Measurements from ENCODE around the gene CDAN1. TPM values are rescaled to one million over a fixed set of nuclear protein-coding genes. Genes with fewer than 3 reads are reported as not detected.

Gene CDAN1, protein sequence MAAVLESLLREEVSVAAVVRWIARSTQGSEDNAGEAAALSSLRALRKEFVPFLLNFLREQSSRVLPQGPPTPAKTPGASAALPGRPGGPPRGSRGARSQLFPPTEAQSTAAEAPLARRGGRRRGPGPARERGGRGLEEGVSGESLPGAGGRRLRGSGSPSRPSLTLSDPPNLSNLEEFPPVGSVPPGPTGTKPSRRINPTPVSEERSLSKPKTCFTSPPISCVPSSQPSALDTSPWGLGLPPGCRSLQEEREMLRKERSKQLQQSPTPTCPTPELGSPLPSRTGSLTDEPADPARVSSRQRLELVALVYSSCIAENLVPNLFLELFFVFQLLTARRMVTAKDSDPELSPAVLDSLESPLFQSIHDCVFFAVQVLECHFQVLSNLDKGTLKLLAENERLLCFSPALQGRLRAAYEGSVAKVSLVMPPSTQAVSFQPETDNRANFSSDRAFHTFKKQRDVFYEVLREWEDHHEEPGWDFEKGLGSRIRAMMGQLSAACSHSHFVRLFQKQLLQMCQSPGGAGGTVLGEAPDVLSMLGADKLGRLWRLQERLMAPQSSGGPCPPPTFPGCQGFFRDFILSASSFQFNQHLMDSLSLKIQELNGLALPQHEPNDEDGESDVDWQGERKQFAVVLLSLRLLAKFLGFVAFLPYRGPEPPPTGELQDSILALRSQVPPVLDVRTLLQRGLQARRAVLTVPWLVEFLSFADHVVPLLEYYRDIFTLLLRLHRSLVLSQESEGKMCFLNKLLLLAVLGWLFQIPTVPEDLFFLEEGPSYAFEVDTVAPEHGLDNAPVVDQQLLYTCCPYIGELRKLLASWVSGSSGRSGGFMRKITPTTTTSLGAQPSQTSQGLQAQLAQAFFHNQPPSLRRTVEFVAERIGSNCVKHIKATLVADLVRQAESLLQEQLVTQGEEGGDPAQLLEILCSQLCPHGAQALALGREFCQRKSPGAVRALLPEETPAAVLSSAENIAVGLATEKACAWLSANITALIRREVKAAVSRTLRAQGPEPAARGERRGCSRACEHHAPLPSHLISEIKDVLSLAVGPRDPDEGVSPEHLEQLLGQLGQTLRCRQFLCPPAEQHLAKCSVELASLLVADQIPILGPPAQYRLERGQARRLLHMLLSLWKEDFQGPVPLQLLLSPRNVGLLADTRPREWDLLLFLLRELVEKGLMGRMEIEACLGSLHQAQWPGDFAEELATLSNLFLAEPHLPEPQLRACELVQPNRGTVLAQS
- 32.8 to 39.6 TPM (median 36.8 TPM) in 3 replicates for total RNA-seq

DNA sequence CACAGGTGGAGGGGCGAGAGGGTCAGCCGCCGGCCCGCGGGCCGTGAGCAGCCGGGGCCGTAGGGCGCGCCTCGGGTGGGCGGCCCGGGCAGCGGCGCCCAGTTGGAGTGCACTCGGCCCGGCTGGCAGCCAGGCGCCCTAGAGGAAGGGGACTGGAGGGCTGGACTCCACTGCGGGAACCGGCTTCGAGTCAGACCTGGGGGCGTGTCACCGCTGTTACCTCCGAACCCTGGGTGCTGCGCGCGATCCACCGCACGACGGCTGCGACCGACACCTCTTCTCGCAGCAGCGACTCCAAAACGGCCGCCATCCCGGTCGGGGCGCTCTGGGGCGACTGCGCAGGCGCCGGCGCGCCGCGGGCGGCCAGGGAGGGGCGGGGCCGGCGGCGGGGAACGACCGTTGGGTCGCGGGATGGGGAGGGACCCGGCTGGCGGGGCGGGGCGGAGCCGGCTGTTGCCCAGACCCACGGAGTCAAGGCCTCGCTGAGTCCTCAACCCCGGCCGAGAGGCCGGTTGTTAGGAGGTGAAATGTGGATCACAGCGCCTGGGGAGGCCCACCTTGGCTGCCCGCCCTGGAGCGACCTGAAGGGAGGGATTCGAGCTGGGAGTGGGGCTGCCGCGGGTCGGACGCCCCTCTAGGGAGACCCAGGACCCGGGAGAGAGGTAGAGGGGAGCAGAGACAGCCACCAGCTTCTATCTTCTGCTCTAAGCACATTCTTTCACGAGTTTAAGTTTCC lies at the start of gene CDAN1:
Gene CDAN1 (minus strand): TSS at position 336 of the 736 bp plus-strand sequence. CDS start 26 bp downstream, at position 310.
- Mint-ChIP-seq H3K9me3 (no peaks in the 10 kb centered on the region), H3K27me3 (ENCODE audit: low read depth) (no peaks in the 10 kb centered on the region), H3K4me1 (peaks cover 23% of the 10 kb centered on the region), H3K27ac (peak within 1 kb of the TSS; percentile 89), H3K4me3 (peak within 1 kb of the TSS; percentile 76), H3K36me3 (peaks cover 15% of the 10 kb centered on the region)
- TF ChIP-seq, protein P1, sequence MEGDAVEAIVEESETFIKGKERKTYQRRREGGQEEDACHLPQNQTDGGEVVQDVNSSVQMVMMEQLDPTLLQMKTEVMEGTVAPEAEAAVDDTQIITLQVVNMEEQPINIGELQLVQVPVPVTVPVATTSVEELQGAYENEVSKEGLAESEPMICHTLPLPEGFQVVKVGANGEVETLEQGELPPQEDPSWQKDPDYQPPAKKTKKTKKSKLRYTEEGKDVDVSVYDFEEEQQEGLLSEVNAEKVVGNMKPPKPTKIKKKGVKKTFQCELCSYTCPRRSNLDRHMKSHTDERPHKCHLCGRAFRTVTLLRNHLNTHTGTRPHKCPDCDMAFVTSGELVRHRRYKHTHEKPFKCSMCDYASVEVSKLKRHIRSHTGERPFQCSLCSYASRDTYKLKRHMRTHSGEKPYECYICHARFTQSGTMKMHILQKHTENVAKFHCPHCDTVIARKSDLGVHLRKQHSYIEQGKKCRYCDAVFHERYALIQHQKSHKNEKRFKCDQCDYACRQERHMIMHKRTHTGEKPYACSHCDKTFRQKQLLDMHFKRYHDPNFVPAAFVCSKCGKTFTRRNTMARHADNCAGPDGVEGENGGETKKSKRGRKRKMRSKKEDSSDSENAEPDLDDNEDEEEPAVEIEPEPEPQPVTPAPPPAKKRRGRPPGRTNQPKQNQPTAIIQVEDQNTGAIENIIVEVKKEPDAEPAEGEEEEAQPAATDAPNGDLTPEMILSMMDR (IDR thresholded peaks at IDR 0.05; ENCODE audit: unreplicated experiment), result no peak
- peak; percentile 86 to 92 for DNase-seq (ENCODE audit: low spot score in 2 of 2, unreplicated experiment in 2 of 2)

DNA sequence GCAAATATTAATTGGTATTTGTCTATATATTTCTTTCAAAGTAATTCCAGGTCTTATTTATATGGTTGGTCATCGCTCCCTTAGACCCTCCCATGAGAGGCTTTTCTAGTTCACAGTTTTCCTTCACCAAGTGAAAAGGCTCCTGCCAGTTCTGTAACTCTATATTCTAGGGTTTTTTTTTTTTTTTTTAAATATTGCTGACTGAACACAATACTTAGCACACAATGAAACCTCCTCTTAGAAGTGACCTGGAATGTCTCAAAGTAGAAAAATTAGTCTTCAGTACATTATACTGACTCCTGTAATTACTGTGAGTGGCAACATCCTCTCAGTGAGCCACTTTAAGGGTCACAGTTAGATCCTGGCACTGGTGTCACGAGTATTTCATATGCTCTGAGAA lies 48.6 kb upstream of the CDAN1 start:
- H3K27ac Mint-ChIP-seq, result no peak overlapping the region
- peaks cover 21% of the 10 kb centered on the region for H3K36me3 Mint-ChIP-seq

DNA sequence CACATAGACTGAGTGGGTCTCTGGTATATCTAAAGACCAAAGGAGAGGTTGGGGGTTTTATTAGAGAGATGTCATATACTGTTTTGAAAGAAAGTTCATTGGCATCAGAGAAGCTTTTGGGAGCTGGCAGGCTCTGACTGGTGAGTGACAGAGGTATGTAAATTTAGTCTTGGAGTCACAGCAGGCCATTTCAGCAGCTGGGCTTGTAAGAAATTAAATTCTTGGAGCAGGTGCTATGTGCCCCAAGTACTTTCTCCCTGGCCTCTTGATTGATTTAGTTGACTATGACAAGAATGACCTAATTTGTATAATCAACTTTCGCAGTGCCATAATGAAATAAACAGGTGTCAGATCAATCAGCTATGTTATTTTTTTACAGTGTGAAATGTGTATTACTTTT lies 47.8 kb upstream of the CDAN1 start:
- TF ChIP-seq, protein P1 (IDR thresholded peaks at IDR 0.05; ENCODE audit: unreplicated experiment), result no peak
- Mint-ChIP-seq H3K9me3 (peaks cover 4% of the 10 kb centered on the region), H3K36me3 (peaks cover 23% of the 10 kb centered on the region), H3K27ac (no peak overlapping the region), H3K4me3 (no peak overlapping the region), H3K27me3 (ENCODE audit: low read depth) (no peaks in the 10 kb centered on the region), H3K4me1 (no peaks in the 10 kb centered on the region)
- DNase-seq (ENCODE audit: low spot score in 2 of 2, unreplicated experiment in 2 of 2), result no peak

More for the DNA sequence above, 48.6 kb upstream of the CDAN1 start:
- no peak for DNase-seq (ENCODE audit: low spot score in 2 of 2, unreplicated experiment in 2 of 2)
- Mint-ChIP-seq H3K4me3 (no peak overlapping the region), H3K27me3 (ENCODE audit: low read depth) (no peaks in the 10 kb centered on the region), H3K9me3 (peaks cover 4% of the 10 kb centered on the region), H3K4me1 (no peaks in the 10 kb centered on the region)
- TF ChIP-seq, protein P1 (IDR thresholded peaks at IDR 0.05; ENCODE audit: unreplicated experiment), result no peak

DNA sequence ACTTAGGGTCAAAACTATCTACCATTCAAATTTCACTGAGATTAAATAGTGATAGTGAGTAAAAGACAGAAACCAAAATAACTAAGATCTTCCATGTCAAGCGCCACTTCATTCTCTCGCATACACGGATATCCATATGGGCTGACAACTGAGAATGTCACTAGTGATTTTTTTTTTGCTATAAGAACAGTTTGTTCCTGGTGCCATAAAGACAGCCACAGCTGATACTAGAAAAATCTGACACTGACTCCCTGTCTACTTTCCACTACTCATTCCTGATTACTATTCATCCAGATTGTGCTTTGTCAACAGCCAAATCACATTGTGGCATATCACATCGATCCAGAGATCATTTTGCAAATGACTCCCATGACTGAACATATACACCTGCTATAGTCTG lies 45.8 kb upstream of the CDAN1 start:
- H3K4me1 Mint-ChIP-seq, result no peaks in the 10 kb centered on the region
- H3K4me3 Mint-ChIP-seq, result no peak overlapping the region
- no peaks in the 10 kb centered on the region for H3K27me3 Mint-ChIP-seq (ENCODE audit: low read depth)
- TF ChIP-seq, protein P1 (IDR thresholded peaks at IDR 0.05; ENCODE audit: unreplicated experiment), result no peak
- H3K9me3 Mint-ChIP-seq, result peaks cover 4% of the 10 kb centered on the region
- peaks cover 23% of the 10 kb centered on the region for H3K36me3 Mint-ChIP-seq
- no peak for DNase-seq (ENCODE audit: low spot score in 2 of 2, unreplicated experiment in 2 of 2)
- H3K27ac Mint-ChIP-seq, result no peak overlapping the region

DNA sequence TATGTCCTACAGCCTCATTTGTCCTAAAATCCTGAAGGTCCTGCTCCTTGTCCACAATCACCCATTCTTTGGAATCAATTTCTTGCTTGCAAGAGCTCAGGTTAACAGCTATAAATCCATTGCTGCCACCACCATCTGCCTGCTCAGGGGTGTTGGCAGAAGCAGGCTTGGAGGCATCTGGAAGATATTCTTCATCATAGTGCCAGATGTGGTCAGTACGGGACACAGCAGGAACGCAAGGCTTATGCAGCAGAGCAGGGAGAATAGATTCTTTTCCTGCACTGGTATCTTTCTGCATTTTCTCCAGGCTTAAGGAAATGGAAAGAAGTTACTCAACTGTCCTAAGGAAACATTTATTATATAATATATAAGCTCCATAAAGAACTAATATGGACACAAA lies 38.5 kb upstream of the CDAN1 start:
- TF ChIP-seq, protein P1 (IDR thresholded peaks at IDR 0.05; ENCODE audit: unreplicated experiment), result no peak
- H3K9me3 Mint-ChIP-seq, result no peaks in the 10 kb centered on the region
- no peak overlapping the region for H3K27ac Mint-ChIP-seq
- H3K4me1 Mint-ChIP-seq, result no peaks in the 10 kb centered on the region
- no peaks in the 10 kb centered on the region for H3K27me3 Mint-ChIP-seq (ENCODE audit: low read depth)
- H3K4me3 Mint-ChIP-seq, result no peak overlapping the region
- peaks cover 17% of the 10 kb centered on the region for H3K36me3 Mint-ChIP-seq
- DNase-seq (ENCODE audit: low spot score in 2 of 2, unreplicated experiment in 2 of 2), result no peak
